CD4-positive, alpha-beta T cell treated with Interleukin-4 for 1 hour (primary cell): ENCODE data around the gene NRG2.

ENCODE experiments used
- DNase-seq, 2 donors: peaks; one replicate each; pipeline ENCODE4 v3.0.0-alpha.2; 2020 to 2022

Gene NRG2

GRCh38 chr5:140004174-140004573, 38.9 kb downstream of the NRG2 start:
- DNase-seq: no peak

- no peak for DNase-seq
These were observed 39.6 kb downstream of the NRG2 start for GRCh38 chr5:140003519-140003918.

GRCh38 chr5:140000332-140000731, 42.8 kb downstream of the NRG2 start:
- DNase-seq: no peak

GRCh38 chr5:139998837-139999236, 44.3 kb downstream of the NRG2 start:
- no peak for DNase-seq

GRCh38 chr5:139997276-139997675, 45.8 kb downstream of the NRG2 start:
- DNase-seq: no peak

- DNase-seq: no peak
These were observed 47.2 kb downstream of the NRG2 start for GRCh38 chr5:139995929-139996328.

GRCh38 chr5:139994234-139994633, 48.9 kb downstream of the NRG2 start:
- no peak for DNase-seq

- DNase-seq: no peak
These were observed 57.4 kb downstream of the NRG2 start for GRCh38 chr5:139985733-139986132.

- no peak for DNase-seq
These were observed 57.8 kb downstream of the NRG2 start for GRCh38 chr5:139985290-139985689.

- DNase-seq: no peak
These were observed 58.3 kb downstream of the NRG2 start for GRCh38 chr5:139984816-139985215.

- no peak for DNase-seq
These were observed 60.2 kb downstream of the NRG2 start for GRCh38 chr5:139982975-139983240.

GRCh38 chr5:139982157-139982974, 60.7 kb downstream of the NRG2 start:
- no peak for DNase-seq

GRCh38 chr5:139980765-139981164, 62.3 kb downstream of the NRG2 start:
- no peak for DNase-seq

- no peak for DNase-seq
These were observed 63.2 kb downstream of the NRG2 start for GRCh38 chr5:139979943-139980342.

- no peak for DNase-seq
These were observed 63.6 kb downstream of the NRG2 start for GRCh38 chr5:139979518-139979917.

GRCh38 chr5:139976703-139977102, 66.4 kb downstream of the NRG2 start:
- no peak for DNase-seq

GRCh38 chr5:139975942-139976341, 67.2 kb downstream of the NRG2 start:
- DNase-seq: no peak

GRCh38 chr5:139975306-139975705, 67.8 kb downstream of the NRG2 start:
- no peak for DNase-seq

GRCh38 chr5:139974661-139975060, 68.4 kb downstream of the NRG2 start:
- DNase-seq: no peak

- no peak for DNase-seq
These were observed 71.8 kb downstream of the NRG2 start for GRCh38 chr5:139971202-139971725.

GRCh38 chr5:139969318-139969717, 73.8 kb downstream of the NRG2 start:
- DNase-seq: no peak

GRCh38 chr5:139968547-139969261, 74.4 kb downstream of the NRG2 start:
- DNase-seq: peak; percentile 83 to 85

GRCh38 chr5:139967353-139967752, 75.7 kb downstream of the NRG2 start:
- DNase-seq: no peak

- DNase-seq: no peak
These were observed 76.2 kb downstream of the NRG2 start for GRCh38 chr5:139966856-139967255.
